Progenitor cell of endocrine pancreas (in vitro differentiated cells): ENCODE data around the gene GSG1. TPM values are rescaled to one million over a fixed set of nuclear protein-coding genes. Genes with fewer than 3 reads are reported as not detected.
"Not testable (repeated sequence)": the region's sequence is repeated elsewhere in the genome, so short reads cannot be mapped to it uniquely, and the experiment has no call there.

Experiments used
- DNase-seq: peaks from one replicate; pipeline ENCODE4 v3.0.0; 2021; ENCODE audit warnings: low spot score; ENCODE audit not compliant: unreplicated experiment
- H3K27ac Mint-ChIP-seq: 2 replicates; pipeline ENCODE4 v1.8.0; 2021; ENCODE audit warnings: mild to moderate bottlenecking, moderate library complexity, mixed read lengths
- H3K27me3 Mint-ChIP-seq: 2 replicates; pipeline ENCODE4 v1.8.0; 2021; ENCODE audit warnings: mixed read lengths
- H3K36me3 Mint-ChIP-seq: 2 replicates; pipeline ENCODE4 v1.8.0; 2022; ENCODE audit warnings: mixed read lengths; ENCODE audit not compliant: insufficient read depth
- H3K4me1 Mint-ChIP-seq: 2 replicates; pipeline ENCODE4 v1.8.0; 2021; ENCODE audit warnings: low read depth, mixed read lengths
- H3K4me3 Mint-ChIP-seq: 2 replicates; pipeline ENCODE4 v1.8.0; 2021; ENCODE audit warnings: low read depth, mild to moderate bottlenecking, moderate library complexity, mixed read lengths
- H3K9me3 Mint-ChIP-seq: 2 replicates; pipeline ENCODE4 v1.8.0; 2021; ENCODE audit warnings: low read depth, mixed read lengths
- CTCF ChIP-seq: fragments of 200-600 bp; sonication (generic); IDR thresholded peaks from one replicate; pipeline ENCODE4 v1.5.0; 2021; ENCODE audit warnings: antibody characterized with exemption, mild to moderate bottlenecking; ENCODE audit not compliant: unreplicated experiment
- total RNA-seq: library from RNA; stranded (reverse); gene quantifications from 2 replicates; pipeline ENCODE4 v1.2.1, GENCODE V29; 2021

Gene GSG1
- total RNA-seq, 1 donor from 2014 or later: 0.46 TPM

DNA sequence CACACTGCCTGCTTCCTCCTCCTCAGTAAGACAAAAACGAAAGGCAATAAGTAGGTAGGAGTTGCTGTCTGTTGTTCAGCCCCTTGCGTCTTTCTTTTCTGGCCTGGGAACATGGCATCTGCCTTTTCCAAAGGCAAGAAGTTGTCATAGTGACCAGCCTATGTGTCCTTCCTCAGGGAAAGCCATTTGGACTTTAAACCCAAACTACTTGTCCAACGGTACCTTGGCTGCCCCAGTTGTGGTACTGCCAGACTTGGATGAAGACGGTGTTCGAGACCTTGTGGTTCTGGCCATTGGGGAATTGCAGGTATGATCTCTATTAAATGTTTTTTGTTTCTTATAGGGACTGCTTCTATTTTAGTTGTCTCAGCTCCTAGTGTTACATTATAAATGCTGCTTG is 40.8 kb downstream of the GSG1 start:
- H3K4me1 Mint-ChIP-seq: no peaks in the 10 kb centered on the region
- no peaks in the 10 kb centered on the region for H3K9me3 Mint-ChIP-seq
- no peak for TF ChIP-seq CTCF
- no peak overlapping the region for H3K27ac Mint-ChIP-seq
- no peak for DNase-seq
- H3K36me3 Mint-ChIP-seq: peaks cover 24% of the 10 kb centered on the region
- H3K4me3 Mint-ChIP-seq: no peak overlapping the region
- H3K27me3 Mint-ChIP-seq: no peaks in the 10 kb centered on the region

DNA sequence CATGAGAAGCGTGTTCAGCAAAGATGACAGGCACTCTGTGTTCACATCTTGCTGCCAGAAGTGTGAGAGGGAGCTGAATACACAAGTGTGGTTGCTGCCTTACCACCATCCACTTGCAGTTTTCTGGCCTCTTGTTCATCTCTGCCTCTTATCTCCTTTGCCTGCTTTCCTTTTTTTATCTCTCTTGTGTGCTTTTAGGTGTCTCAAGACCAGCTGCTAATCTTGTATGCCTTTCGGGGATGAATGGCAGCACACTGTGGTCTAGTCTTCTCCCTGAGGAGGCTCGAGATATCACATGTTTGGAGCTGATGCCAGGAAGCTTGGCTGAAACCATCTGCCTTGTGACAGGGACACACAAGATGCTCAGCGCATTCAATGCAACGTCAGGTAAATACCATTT is 42.1 kb downstream of the GSG1 start:
- Mint-ChIP-seq H3K4me1 (no peaks in the 10 kb centered on the region), H3K9me3 (no peaks in the 10 kb centered on the region), H3K27me3 (no peaks in the 10 kb centered on the region), H3K27ac (no peak overlapping the region), H3K4me3 (no peak overlapping the region), H3K36me3 (peaks cover 18% of the 10 kb centered on the region)
- no peak for TF ChIP-seq CTCF
- no peak for DNase-seq

DNA sequence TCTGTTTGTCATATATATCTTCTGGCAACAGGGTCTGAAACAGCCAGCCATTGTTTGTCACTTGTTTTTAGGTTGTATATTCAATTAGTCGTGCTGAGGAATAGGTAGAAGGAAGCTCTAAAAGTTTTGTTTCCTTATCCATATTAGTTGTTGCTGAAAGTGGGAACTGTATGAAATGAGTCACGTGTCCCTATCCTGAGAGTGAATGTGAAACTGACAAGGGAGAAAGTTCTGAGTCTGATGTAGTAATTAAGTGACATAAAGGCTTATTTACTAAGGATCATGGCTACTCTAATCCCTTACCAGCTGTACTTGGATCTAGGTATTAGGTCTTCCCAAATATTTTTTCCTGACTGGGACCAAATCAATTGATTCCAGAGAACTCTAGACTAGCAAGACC is 42.9 kb downstream of the GSG1 start:
- Mint-ChIP-seq H3K4me3 (no peak overlapping the region), H3K27me3 (no peaks in the 10 kb centered on the region), H3K9me3 (no peaks in the 10 kb centered on the region), H3K36me3 (peaks cover 18% of the 10 kb centered on the region), H3K27ac (no peak overlapping the region), H3K4me1 (no peaks in the 10 kb centered on the region)
- no peak for TF ChIP-seq CTCF
- DNase-seq: no peak

- not testable (repeated sequence) for H3K4me3 Mint-ChIP-seq, H3K27me3 Mint-ChIP-seq, H3K4me1 Mint-ChIP-seq, H3K27ac Mint-ChIP-seq, DNase-seq
- H3K9me3 Mint-ChIP-seq: peaks cover 13% of the 10 kb centered on the region
- peaks cover 11% of the 10 kb centered on the region for H3K36me3 Mint-ChIP-seq
Measured at GRCh38 chr12:13053617-13054016, 49.9 kb downstream of the GSG1 start.

- no peak for DNase-seq
- TF ChIP-seq CTCF: no peak
- H3K9me3 Mint-ChIP-seq: peaks cover 16% of the 10 kb centered on the region
- H3K36me3 Mint-ChIP-seq: peaks cover 8% of the 10 kb centered on the region
- no peak overlapping the region for H3K27ac Mint-ChIP-seq
- H3K27me3 Mint-ChIP-seq: no peaks in the 10 kb centered on the region
- no peak overlapping the region for H3K4me3 Mint-ChIP-seq
- peaks cover 4% of the 10 kb centered on the region for H3K4me1 Mint-ChIP-seq
Measured at GRCh38 chr12:13052421-13052820, 51.0 kb downstream of the GSG1 start.

DNA sequence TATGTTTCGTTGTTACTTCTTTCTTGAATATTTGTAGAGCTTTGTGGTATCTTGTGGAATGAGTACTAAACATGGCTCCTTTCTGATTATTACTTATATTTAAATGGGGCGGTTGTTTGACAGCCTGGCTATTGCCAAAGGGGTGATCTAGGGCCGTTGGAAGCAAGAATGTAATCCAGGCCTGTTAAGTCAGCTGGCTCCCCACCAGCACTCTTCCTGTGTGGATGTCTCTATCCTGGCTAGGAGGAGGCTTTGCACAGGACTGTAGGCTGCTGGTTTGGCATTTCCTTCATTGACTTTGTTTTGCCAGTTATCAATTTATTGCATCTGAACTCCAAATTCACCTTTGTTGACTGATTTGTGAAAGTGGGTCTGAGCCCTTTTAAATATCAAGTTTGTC is 53.7 kb downstream of the GSG1 start:
- Mint-ChIP-seq H3K27me3 (peaks cover 7% of the 10 kb centered on the region), H3K4me3 (no peak overlapping the region), H3K4me1 (peaks cover 4% of the 10 kb centered on the region), H3K27ac (no peak overlapping the region), H3K36me3 (peaks cover 7% of the 10 kb centered on the region), H3K9me3 (peaks cover 16% of the 10 kb centered on the region)
- DNase-seq: no peak
- no peak for TF ChIP-seq CTCF
